Hematopoietic multipotent progenitor cell treated with erythropoietin and hydrocortisone succinate and interleukin-3 and kit ligand, for 17 days (in vitro differentiated cells): ENCODE results near the gene CD274.
"Not testable (repeated sequence)": the region's sequence is repeated elsewhere in the genome, so short reads cannot be mapped to it uniquely, and the experiment has no call there.

Source experiments
- DNase-seq: peaks from one replicate; pipeline ENCODE4 v3.0.0-alpha.2; 2015; ENCODE audit warnings: low spot score

The CD274 gene

GRCh38 chr9:5450359-5451091 is at the start of gene CD274:
CD274 (plus strand) TSS chr9:5450542; CDS start chr9:5456114, 5,572 bp downstream.
- peak; percentile 75 for DNase-seq

- DNase-seq: no peak
These were observed 48.1 kb upstream of the CD274 start for GRCh38 chr9:5402217-5402616.

GRCh38 chr9:5408596-5408995 is 41.7 kb upstream of the CD274 start:
- DNase-seq: no peak

- no peak for DNase-seq
These were observed 33.4 kb upstream of the CD274 start for GRCh38 chr9:5416953-5417352.

GRCh38 chr9:5418481-5418880 is 31.9 kb upstream of the CD274 start:
- no peak for DNase-seq

- no peak for DNase-seq
These were observed 30.4 kb upstream of the CD274 start for GRCh38 chr9:5419987-5420386.

GRCh38 chr9:5421163-5421562 is 29.2 kb upstream of the CD274 start:
- no peak for DNase-seq

GRCh38 chr9:5422276-5422675 is 28.1 kb upstream of the CD274 start:
- no peak for DNase-seq

GRCh38 chr9:5425006-5425628 is 25.2 kb upstream of the CD274 start:
- peak; percentile 60 for DNase-seq

GRCh38 chr9:5427005-5427404 is 23.3 kb upstream of the CD274 start:
- no peak for DNase-seq

GRCh38 chr9:5428172-5428571 is 22.2 kb upstream of the CD274 start:
- DNase-seq: no peak

- no peak for DNase-seq
These were observed 21.4 kb upstream of the CD274 start for GRCh38 chr9:5428794-5429528.

- DNase-seq: no peak
These were observed 20.3 kb upstream of the CD274 start for GRCh38 chr9:5429873-5430564.

GRCh38 chr9:5430912-5431311 is 19.4 kb upstream of the CD274 start:
- DNase-seq: no peak

GRCh38 chr9:5432890-5433289 is 17.5 kb upstream of the CD274 start:
- DNase-seq: not testable (repeated sequence)

- not testable (repeated sequence) for DNase-seq
These were observed 17.0 kb upstream of the CD274 start for GRCh38 chr9:5433328-5433727.

GRCh38 chr9:5433841-5434810 is 16.2 kb upstream of the CD274 start:
- DNase-seq: not testable (repeated sequence)

- DNase-seq: no peak
These were observed 14.4 kb upstream of the CD274 start for GRCh38 chr9:5435912-5436311.

GRCh38 chr9:5436441-5436840 is 13.9 kb upstream of the CD274 start:
- no peak for DNase-seq

GRCh38 chr9:5437254-5438216 is 12.8 kb upstream of the CD274 start, which contains the start of gene PLGRKT:
PLGRKT (minus strand) TSS chr9:5437925; CDS start chr9:5431977, 5,948 bp downstream.
- DNase-seq: peak; percentile 87
